GM18517 (cell line): Measurements from ENCODE around the gene PPP1R14C.
"Not testable (repeated sequence)": the region's sequence is repeated elsewhere in the genome, so short reads cannot be mapped to it uniquely, and the experiment has no call there.

ENCODE experiments used
- ATAC-seq: cut with Tn5 transposase; IDR thresholded peaks from one replicate; pipeline ENCODE4 v1.9.1; 2021; ENCODE audit warnings: mild to moderate bottlenecking, moderate library complexity; ENCODE audit not compliant: unreplicated experiment

PPP1R14C gene

GRCh38 chr6:150137711-150138110 lies 5.1 kb upstream of the PPP1R14C start:
- ATAC-seq: not testable (repeated sequence)

- no peak for ATAC-seq
Measured at GRCh38 chr6:150138638-150139037, 4.2 kb upstream of the PPP1R14C start.

GRCh38 chr6:150139533-150139932 lies 3.3 kb upstream of the PPP1R14C start:
- ATAC-seq: no peak

GRCh38 chr6:150140236-150140969 lies 2.4 kb upstream of the PPP1R14C start:
- no peak for ATAC-seq

- ATAC-seq: no peak
Measured at GRCh38 chr6:150142097-150142669, 661 bp upstream of the PPP1R14C start.

GRCh38 chr6:150143516-150144293 lies 861 bp downstream of the PPP1R14C start:
- no peak for ATAC-seq

- no peak for ATAC-seq
Measured at GRCh38 chr6:150144294-150144868, 1.5 kb downstream of the PPP1R14C start.

- ATAC-seq: no peak
Measured at GRCh38 chr6:150145427-150145826, 2.6 kb downstream of the PPP1R14C start.

GRCh38 chr6:150145830-150146229 lies 3.0 kb downstream of the PPP1R14C start:
- ATAC-seq: no peak

GRCh38 chr6:150146436-150146835 lies 3.6 kb downstream of the PPP1R14C start:
- ATAC-seq: no peak

- ATAC-seq: no peak
Measured at GRCh38 chr6:150149146-150149545, 6.3 kb downstream of the PPP1R14C start.

- ATAC-seq: no peak
Measured at GRCh38 chr6:150150458-150150820, 7.6 kb downstream of the PPP1R14C start.

GRCh38 chr6:150150821-150151646 lies 8.2 kb downstream of the PPP1R14C start:
- no peak for ATAC-seq

GRCh38 chr6:150152891-150153876 lies 10.3 kb downstream of the PPP1R14C start:
- ATAC-seq: no peak

GRCh38 chr6:150153905-150154492 lies 11.2 kb downstream of the PPP1R14C start:
- no peak for ATAC-seq

GRCh38 chr6:150156460-150156859 lies 13.6 kb downstream of the PPP1R14C start:
- ATAC-seq: no peak

GRCh38 chr6:150157081-150157480 lies 14.2 kb downstream of the PPP1R14C start:
- ATAC-seq: no peak

- ATAC-seq: no peak
Measured at GRCh38 chr6:150159757-150160156, 16.9 kb downstream of the PPP1R14C start.

- ATAC-seq: no peak
Measured at GRCh38 chr6:150163970-150164369, 21.1 kb downstream of the PPP1R14C start.
